ENCODE measurements around the gene TEAD1.

GRCh38 chr11:12966002-12966401 lies 291.8 kb downstream of the TEAD1 start:
- TF ChIP-seq CTCF (IDR thresholded peaks at IDR 0.05) (no peak), POLR2AphosphoS5 (IDR thresholded peaks at IDR 0.05) (no peak)
